AG04449 (cell line): ENCODE measurements around the gene FOXN3.

ENCODE experiments used
- CTCF ChIA-PET: fragments of 350-600 bp; formaldehyde crosslinking; extraction: SDS; loops from one replicate; lab custom pipeline; 2021; ENCODE audit warnings: antibody characterized with exemption; lab: Yijun Ruan, JAX
- POLR2A ChIA-PET: fragments of 400-600, 350-600 bp; formaldehyde crosslinking; extraction: SDS; loops from one replicate; lab custom pipeline; 2020; ENCODE audit warnings: antibody characterized with exemption, inconsistent platforms; lab: Yijun Ruan, JAX
- DNase-seq: peaks from one replicate; pipeline ENCODE4 v3.0.0-alpha.2; 2010; ENCODE audit warnings: low read depth, low spot score
- H3K4me3 ChIP-seq: 2 replicates; pipeline ENCODE4 v1.5.1; 2011; ENCODE audit warnings: low read depth, mild to moderate bottlenecking, control low read depth, low read length
- TF ChIP-seq, protein P1 (sequence below): IDR thresholded peaks from one replicate; pipeline ENCODE4 v1.5.1; 2011; ENCODE audit warnings: mild to moderate bottlenecking, moderate library complexity, low read length, control low read depth, inconsistent platforms; ENCODE audit not compliant: insufficient read depth; ENCODE audit errors: missing control alignments

FOXN3 gene

DNA sequence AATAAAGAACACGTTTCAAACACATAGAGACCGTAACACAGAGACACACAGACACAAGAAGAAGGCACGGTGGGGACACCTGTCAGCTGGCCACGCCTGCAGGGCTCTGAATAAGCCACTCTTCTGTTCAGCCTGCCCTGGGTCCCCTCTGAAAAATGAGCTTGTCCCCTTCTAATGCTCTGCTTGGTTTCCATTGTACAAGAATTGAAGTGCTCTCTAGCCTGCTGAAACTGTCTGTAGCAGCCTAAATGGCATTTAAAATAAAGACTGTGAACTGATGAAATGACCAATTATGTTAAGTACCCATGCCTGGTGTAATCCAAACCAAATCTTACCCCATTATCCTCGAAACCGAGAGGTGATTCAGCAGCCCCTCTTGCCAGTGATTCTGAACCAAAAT is 139.8 kb downstream of the FOXN3 start:
- TF ChIP-seq, protein P1, sequence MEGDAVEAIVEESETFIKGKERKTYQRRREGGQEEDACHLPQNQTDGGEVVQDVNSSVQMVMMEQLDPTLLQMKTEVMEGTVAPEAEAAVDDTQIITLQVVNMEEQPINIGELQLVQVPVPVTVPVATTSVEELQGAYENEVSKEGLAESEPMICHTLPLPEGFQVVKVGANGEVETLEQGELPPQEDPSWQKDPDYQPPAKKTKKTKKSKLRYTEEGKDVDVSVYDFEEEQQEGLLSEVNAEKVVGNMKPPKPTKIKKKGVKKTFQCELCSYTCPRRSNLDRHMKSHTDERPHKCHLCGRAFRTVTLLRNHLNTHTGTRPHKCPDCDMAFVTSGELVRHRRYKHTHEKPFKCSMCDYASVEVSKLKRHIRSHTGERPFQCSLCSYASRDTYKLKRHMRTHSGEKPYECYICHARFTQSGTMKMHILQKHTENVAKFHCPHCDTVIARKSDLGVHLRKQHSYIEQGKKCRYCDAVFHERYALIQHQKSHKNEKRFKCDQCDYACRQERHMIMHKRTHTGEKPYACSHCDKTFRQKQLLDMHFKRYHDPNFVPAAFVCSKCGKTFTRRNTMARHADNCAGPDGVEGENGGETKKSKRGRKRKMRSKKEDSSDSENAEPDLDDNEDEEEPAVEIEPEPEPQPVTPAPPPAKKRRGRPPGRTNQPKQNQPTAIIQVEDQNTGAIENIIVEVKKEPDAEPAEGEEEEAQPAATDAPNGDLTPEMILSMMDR: no peak
- no peak overlapping the region for H3K4me3 ChIP-seq
- DNase-seq: no peak
- ChIA-PET CTCF (interaction anchor here (1.7 kb wide), 1 partner anchor 9 kb away, joined by 4 read pairs; no protein-coding TSS in a partner anchor), POLR2A (no interaction called here)

DNA sequence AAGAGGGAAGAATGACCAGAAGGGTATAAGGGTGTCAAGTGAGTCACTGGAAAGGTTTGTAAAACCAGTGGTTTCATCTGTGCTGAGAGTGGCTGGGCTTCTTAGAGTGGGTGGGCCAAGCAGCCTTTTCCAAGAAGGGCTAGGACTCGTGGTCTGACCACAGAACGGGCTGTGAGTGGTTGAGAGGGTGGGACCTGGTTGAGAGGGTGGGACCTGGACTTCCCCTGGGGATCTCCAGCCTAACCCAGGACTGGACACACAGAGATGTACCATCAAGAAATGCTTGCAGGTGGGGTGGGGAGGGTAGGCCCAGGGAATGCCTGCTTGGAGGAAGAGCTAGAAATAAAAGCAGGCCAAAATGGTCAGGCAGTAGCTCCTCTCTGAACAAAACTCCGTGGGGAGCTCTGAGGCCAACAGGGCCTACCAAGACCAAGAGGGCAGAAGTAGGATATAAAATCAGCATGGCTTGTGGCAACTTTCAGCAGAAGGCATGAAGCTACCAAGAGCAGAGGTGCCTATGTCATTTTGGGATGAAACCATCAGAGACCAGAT is 140.5 kb downstream of the FOXN3 start:
- ChIA-PET POLR2A (no interaction called here), CTCF (interaction anchor here (1.7 kb wide), 1 partner anchor 10 kb away, joined by 4 read pairs; no protein-coding TSS in a partner anchor)
- TF ChIP-seq, protein P1: no peak
- no peak overlapping the region for H3K4me3 ChIP-seq
- DNase-seq: no peak

DNA sequence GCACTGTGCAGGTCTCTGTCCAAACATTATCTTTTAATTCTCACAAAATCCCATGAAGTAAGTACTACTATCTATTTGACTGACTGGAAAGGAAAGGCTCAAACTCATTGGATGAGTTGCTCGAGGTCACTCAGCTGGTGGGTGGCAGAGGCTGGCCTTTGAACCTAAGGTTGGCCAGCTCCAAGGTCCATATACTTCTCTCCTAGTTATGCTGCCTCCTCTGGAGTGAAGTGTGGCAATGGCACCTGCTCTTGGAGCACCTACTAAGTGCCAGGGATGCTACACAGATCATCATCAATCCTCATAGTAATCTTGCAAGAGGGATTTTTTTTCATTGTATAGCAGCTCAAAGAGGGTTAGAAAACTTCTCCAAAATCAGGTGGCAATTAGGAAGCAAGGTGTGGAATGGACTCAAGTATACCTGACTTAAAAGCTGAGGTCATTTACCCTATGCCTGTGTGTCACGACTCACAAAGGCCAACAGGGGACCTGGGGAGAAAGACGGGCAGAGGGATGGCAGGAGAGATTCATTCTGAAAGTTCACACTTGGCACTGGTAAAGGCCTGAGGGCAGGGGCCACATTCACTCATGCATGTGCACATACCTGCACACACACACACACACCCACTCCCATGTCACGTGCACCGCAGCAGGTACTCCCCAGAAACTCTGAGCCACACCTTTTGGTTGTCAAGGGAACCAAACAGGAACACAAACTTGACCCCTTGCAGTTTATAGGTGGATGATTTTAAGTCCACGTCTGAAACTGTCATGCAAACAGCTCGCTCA is 146.4 kb downstream of the FOXN3 start:
- ChIA-PET CTCF (no interaction called here), POLR2A (interaction anchor here (0.7 kb wide), 1 partner anchor 97 kb away, joined by 3 read pairs; no protein-coding TSS in a partner anchor)
- no peak for DNase-seq
- H3K4me3 ChIP-seq: no peak overlapping the region
- TF ChIP-seq, protein P1: no peak

DNA sequence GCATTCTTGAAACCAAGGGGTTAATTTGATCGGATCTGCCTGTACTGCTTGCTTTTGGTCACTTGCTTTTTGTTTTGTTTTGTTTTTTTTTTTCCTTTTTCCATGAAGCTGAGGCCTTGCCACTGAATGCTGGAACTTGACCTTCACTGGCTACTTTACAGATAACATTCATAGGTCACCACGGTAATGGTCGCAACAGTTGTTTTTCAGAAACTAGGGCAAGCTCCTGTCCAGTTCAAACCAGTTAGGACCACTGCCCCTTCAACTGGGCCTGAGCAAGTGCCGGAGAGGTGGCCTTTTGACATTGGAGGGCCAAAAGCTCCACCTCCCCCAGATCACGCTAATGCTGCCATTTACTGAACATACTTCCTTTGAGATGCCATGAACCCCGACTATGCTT is 147.6 kb downstream of the FOXN3 start:
- ChIA-PET POLR2A (no interaction called here), CTCF (interaction anchor here (1.2 kb wide), 2 partner anchors 10 to 11 kb away, joined by 3 to 4 read pairs; no protein-coding TSS in a partner anchor)
- TF ChIP-seq, protein P1: no peak
- DNase-seq: no peak
- no peak overlapping the region for H3K4me3 ChIP-seq

DNA sequence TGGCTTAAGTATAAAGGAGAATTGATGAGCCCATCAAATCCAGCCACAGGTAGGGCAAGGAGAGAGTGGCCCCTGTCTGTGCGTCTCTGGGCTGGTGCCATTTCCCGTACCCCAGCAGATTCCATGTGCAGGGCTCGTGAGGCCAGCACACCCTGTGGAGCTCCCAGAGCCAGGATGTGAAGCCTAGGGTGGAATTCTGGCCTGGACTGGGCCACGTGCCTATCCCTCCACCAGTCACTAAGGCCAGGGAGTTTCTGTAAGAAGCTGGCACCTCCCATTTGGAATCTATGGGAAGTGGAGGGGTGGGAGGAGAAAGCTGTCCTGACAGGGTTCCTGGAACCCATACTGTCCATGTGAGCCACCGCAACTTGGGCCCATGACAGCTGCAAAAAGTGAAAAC is 148.5 kb downstream of the FOXN3 start:
- ChIA-PET CTCF (interaction anchor here (1.2 kb wide), 1 partner anchor 10 kb away, joined by 3 read pairs; no protein-coding TSS in a partner anchor), POLR2A (no interaction called here)
- no peak overlapping the region for H3K4me3 ChIP-seq
- no peak for DNase-seq
- TF ChIP-seq, protein P1: no peak

DNA sequence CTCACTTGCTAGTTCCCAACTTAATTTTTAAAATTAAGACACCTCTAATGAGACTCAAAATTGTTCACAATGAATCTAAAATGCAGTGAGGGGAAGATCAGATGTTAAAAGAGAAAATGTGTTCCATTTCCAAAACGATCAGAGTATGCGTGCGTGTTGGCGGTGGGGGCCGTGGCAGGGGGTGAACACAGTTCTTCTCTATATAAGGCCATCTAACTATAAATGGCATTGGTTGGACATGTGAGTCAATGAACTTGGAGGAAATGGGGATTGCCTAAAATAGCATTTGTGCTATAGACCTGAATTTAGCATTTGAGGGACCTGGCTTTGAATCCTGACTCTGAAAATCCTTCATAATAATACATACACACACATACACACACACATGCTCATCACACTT is 149.4 kb downstream of the FOXN3 start:
- TF ChIP-seq, protein P1: no peak
- no peak overlapping the region for H3K4me3 ChIP-seq
- POLR2A ChIA-PET: no interaction called here
- CTCF ChIA-PET: interaction anchor here (0.7 kb wide), 1 partner anchor 9 kb away, joined by 3 read pairs; no protein-coding TSS in a partner anchor
- no peak for DNase-seq
